MCF 10A (cell line): ENCODE results near the gene NCBP3. TPM values are rescaled to one million over a fixed set of nuclear protein-coding genes. Genes with fewer than 3 reads are reported as not detected.

Experiments used
- BruUV-seq: library from RNA; stranded (reverse); fragments of 400-500 nt; replicated peaks from 2 replicates; lab custom pipeline; 2021; lab: Mats Ljungman, UMichigan
- CTCF ChIA-PET: fragments of 300-600 bp; sonication (Branson Sonifier 250); formaldehyde crosslinking; extraction: SDS; loops from one replicate; lab custom pipeline; 2021; ENCODE audit warnings: antibody characterized with exemption, inconsistent platforms; lab: Yijun Ruan, JAX
- POLR2A ChIA-PET: fragments of 300-600, 350-650 bp; sonication (Branson Sonifier 250); formaldehyde crosslinking; extraction: SDS; loops from one replicate; lab custom pipeline; 2020; ENCODE audit warnings: antibody characterized with exemption, inconsistent platforms; lab: Yijun Ruan, JAX
- DNase-seq: peaks from one replicate; pipeline ENCODE4 v3.0.0-alpha.2; 2018; ENCODE audit not compliant: unreplicated experiment
- H3K27ac Mint-ChIP-seq: one replicate; pipeline ENCODE4 v1.8.0; 2022; ENCODE audit warnings: mild to moderate bottlenecking, low read depth, mixed read lengths; ENCODE audit not compliant: unreplicated experiment
- H3K27me3 Mint-ChIP-seq: one replicate; pipeline ENCODE4 v1.8.0; 2022; ENCODE audit warnings: mixed read lengths; ENCODE audit not compliant: insufficient read depth, unreplicated experiment
- H3K36me3 Mint-ChIP-seq: one replicate; pipeline ENCODE4 v1.8.0; 2022; ENCODE audit warnings: mild to moderate bottlenecking, moderate library complexity, mixed read lengths; ENCODE audit not compliant: insufficient read depth, unreplicated experiment
- H3K4me1 Mint-ChIP-seq: one replicate; pipeline ENCODE4 v1.8.0; 2022; ENCODE audit warnings: mixed read lengths; ENCODE audit not compliant: insufficient read depth, unreplicated experiment
- H3K4me3 Mint-ChIP-seq: one replicate; pipeline ENCODE4 v1.8.0; 2022; ENCODE audit warnings: mild to moderate bottlenecking, moderate library complexity, mixed read lengths; ENCODE audit not compliant: unreplicated experiment
- H3K9me3 Mint-ChIP-seq: one replicate; pipeline ENCODE4 v1.8.0; 2022; ENCODE audit warnings: mixed read lengths; ENCODE audit not compliant: unreplicated experiment
- intact Hi-C: fragments of 100-400 bp; cut with micrococcal nuclease; formaldehyde crosslinking; loops from 2 replicates; pipeline ENCODE4 v1.14.1; 2022
- total RNA-seq: library from RNA; stranded (reverse); gene quantifications from 2 replicates; pipeline ENCODE4 v1.2.3, GENCODE V29; 2022
- TF ChIP-seq, protein P1 (sequence below): fragments of 200-600 bp; IDR thresholded peaks from one replicate; pipeline ENCODE4 v1.8.0; 2022; ENCODE audit warnings: antibody characterized with exemption, mild to moderate bottlenecking; ENCODE audit not compliant: unreplicated experiment

Gene NCBP3
- total RNA-seq, 1 experiment from 2014 or later = 47.1 TPM

DNA sequence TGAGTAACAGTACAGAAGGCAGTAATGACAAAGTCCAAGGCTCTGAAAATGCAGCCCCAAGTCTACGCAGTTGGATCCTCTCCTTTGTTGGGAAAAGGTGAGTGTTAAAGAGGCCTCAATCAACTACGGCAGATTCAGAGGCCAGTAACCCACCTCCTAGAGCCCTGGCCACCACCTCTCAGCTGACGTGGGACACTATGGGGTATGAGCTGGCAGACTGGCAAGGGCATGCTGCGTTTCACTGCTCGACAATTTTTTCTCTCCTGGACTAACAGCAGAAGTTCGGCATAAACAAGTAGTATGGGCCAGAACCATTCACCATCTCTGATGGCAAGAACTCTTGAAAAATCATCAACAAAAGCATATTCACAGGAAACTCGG lies 17.2 kb downstream of the NCBP3 start:
- no peak for DNase-seq
- ChIA-PET CTCF (interaction anchor here (0.6 to 5.6 kb wide), 4 partner anchors 10 to 92 kb away, joined by 3 to 129 read pairs (median 22); partner anchors contain the start of gene NCBP3), POLR2A (interaction anchor here (1.1 to 1.5 kb wide), 2 partner anchors 9 to 103 kb away, joined by 3 read pairs; no protein-coding TSS in a partner anchor)
- H3K27me3 Mint-ChIP-seq = no peaks in the 10 kb centered on the region
- TF ChIP-seq, protein P1, sequence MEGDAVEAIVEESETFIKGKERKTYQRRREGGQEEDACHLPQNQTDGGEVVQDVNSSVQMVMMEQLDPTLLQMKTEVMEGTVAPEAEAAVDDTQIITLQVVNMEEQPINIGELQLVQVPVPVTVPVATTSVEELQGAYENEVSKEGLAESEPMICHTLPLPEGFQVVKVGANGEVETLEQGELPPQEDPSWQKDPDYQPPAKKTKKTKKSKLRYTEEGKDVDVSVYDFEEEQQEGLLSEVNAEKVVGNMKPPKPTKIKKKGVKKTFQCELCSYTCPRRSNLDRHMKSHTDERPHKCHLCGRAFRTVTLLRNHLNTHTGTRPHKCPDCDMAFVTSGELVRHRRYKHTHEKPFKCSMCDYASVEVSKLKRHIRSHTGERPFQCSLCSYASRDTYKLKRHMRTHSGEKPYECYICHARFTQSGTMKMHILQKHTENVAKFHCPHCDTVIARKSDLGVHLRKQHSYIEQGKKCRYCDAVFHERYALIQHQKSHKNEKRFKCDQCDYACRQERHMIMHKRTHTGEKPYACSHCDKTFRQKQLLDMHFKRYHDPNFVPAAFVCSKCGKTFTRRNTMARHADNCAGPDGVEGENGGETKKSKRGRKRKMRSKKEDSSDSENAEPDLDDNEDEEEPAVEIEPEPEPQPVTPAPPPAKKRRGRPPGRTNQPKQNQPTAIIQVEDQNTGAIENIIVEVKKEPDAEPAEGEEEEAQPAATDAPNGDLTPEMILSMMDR = no peak
- H3K27ac Mint-ChIP-seq = no peak overlapping the region
- peaks cover 51% of the 10 kb centered on the region for H3K36me3 Mint-ChIP-seq
- H3K4me3 Mint-ChIP-seq = no peak overlapping the region
- intact Hi-C loops = loop anchor here (5.0 to 10.0 kb wide), 2 partner anchors 147 to 784 kb away; no protein-coding TSS in a partner anchor
- BruUV-seq = no TSS peak
- H3K4me1 Mint-ChIP-seq = no peaks in the 10 kb centered on the region
- no peaks in the 10 kb centered on the region for H3K9me3 Mint-ChIP-seq

DNA sequence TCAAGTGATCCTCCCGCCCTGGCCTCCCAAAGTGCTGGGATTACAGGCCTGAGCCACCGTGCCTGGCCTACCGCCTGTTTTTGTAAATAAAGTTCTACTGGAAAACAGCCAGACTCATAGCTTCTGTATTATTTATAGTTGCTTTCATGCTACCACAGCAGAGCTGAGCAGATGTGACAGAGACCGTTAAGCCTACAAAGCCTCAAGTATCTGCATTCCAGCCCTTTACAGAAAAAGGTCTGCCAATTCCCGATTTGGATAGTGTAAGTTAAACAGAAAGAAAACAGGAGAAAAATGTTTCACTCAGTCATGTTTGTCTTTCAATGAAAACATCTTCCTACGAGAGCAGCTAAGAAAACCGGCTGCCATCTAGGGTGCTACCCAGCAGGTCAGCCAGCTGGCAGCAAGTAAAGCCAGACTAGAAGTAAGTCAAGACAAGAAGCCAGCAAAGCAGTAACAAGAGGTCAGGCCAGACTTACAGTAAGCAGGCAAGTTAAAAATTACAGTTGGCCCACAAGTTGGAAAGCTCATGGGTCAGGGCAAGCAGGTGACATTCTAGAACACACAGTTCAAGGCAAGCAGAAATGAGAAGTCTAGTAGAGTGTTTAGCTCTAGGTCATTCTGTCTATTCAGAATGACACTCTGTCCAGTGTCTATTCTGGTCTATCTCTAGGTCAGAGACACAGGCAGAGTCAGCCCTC lies 17.7 kb downstream of the NCBP3 start:
- H3K36me3 Mint-ChIP-seq = peaks cover 45% of the 10 kb centered on the region
- TF ChIP-seq, protein P1 = no peak
- BruUV-seq = no TSS peak
- DNase-seq = no peak
- ChIA-PET POLR2A (interaction anchor here (1.1 to 1.5 kb wide), 3 partner anchors 10 to 102 kb away, joined by 3 to 4 read pairs (median 3); no protein-coding TSS in a partner anchor), CTCF (interaction anchor here (0.6 to 5.6 kb wide), 14 partner anchors 9 to 1803 kb away, joined by 3 to 129 read pairs (median 3); partner anchors contain the start of gene NCBP3)
- peak overlapping the region; percentile 63 for H3K27ac Mint-ChIP-seq
- no peak overlapping the region for H3K4me3 Mint-ChIP-seq
- H3K27me3 Mint-ChIP-seq = no peaks in the 10 kb centered on the region
- no peaks in the 10 kb centered on the region for H3K4me1 Mint-ChIP-seq
- H3K9me3 Mint-ChIP-seq = no peaks in the 10 kb centered on the region
- intact Hi-C loops = loop anchor here (5.0 to 10.0 kb wide), 2 partner anchors 146 to 784 kb away; no protein-coding TSS in a partner anchor

DNA sequence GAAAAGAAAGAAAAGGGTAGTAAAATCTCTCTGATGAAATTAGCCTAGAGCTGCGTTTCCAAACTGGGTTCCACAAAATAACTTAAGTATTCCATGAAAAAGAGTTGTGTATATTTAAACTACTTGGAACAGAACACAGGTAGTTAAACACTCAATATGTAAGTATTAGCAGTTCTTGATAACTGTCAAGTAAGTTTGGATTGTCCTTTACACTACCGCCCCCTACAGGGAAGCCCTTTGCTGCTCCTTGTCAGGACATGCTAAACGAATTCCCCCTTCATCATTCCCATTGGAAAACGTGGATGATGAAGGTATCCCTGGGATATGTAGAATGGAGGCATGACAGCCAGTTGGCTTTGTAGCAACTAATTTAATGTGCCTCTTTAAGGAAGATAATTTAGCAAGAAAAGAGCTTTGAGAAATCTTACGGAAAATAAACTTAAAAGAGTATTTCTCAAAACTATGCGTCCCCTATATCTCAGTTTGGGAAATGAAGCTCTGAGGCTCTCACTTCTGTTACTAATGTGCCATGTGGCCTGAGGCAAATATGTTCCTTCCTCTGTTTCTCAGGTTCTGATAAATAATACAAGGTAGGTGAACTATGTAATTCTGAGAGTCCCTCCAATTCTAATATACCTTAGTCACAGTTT lies 18.8 kb downstream of the NCBP3 start:
- Mint-ChIP-seq H3K36me3 (peaks cover 54% of the 10 kb centered on the region), H3K27me3 (no peaks in the 10 kb centered on the region), H3K4me1 (no peaks in the 10 kb centered on the region), H3K4me3 (no peak overlapping the region), H3K27ac (no peak overlapping the region), H3K9me3 (no peaks in the 10 kb centered on the region)
- intact Hi-C loops = loop anchor here (1.0 to 10.0 kb wide), 3 partner anchors 90 to 782 kb away; no protein-coding TSS in a partner anchor
- DNase-seq = peak; percentile 76
- CTCF ChIA-PET = interaction anchor here (0.5 to 5.6 kb wide), 25 partner anchors 8 to 241 kb away, joined by 3 to 129 read pairs (median 3); partner anchors contain the start of genes ITGAE and NCBP3
- BruUV-seq = no TSS peak
- POLR2A ChIA-PET = interaction anchor here (1.4 to 2.4 kb wide), 2 partner anchors 18 to 90 kb away, joined by 4 to 5 read pairs; no protein-coding TSS in a partner anchor
- TF ChIP-seq, protein P1 = peak; percentile 64
